VCaP (cell line): ENCODE data around the gene ZBTB26.

Experiments used
- H3K27ac ChIP-seq: fragments of 450-650 bp; 2 replicates; pipeline ENCODE4 v1.5.1; 2017
- TF ChIP-seq, protein P1 (sequence below): fragments of 450-650 bp; conservative IDR thresholded peaks from 2 replicates; pipeline ENCODE4 v1.5.1; 2017; ENCODE audit warnings: mild to moderate bottlenecking, moderate library complexity

ZBTB26 gene

DNA sequence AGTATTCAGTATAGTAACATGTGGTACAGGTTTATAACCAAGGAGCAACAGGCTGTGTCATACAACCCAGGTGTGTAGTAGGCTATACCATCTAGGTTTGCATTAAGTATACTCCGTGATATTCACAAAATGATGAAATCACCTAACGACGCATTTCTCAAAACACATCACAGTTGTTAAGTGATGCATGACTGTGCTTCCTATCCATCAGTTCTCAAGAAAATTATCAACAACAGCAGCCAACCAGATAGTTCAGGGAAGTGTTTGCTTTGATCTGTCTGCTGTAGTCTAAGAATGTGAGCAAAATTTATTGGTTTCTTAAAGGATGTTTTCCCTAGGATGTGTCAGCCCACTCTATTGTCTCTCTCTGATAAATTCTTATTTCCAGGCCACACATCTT lies 7.4 kb downstream of the ZBTB26 start:
- TF ChIP-seq, protein P1, sequence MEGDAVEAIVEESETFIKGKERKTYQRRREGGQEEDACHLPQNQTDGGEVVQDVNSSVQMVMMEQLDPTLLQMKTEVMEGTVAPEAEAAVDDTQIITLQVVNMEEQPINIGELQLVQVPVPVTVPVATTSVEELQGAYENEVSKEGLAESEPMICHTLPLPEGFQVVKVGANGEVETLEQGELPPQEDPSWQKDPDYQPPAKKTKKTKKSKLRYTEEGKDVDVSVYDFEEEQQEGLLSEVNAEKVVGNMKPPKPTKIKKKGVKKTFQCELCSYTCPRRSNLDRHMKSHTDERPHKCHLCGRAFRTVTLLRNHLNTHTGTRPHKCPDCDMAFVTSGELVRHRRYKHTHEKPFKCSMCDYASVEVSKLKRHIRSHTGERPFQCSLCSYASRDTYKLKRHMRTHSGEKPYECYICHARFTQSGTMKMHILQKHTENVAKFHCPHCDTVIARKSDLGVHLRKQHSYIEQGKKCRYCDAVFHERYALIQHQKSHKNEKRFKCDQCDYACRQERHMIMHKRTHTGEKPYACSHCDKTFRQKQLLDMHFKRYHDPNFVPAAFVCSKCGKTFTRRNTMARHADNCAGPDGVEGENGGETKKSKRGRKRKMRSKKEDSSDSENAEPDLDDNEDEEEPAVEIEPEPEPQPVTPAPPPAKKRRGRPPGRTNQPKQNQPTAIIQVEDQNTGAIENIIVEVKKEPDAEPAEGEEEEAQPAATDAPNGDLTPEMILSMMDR, result no peak
- no peak overlapping the region for H3K27ac ChIP-seq

DNA sequence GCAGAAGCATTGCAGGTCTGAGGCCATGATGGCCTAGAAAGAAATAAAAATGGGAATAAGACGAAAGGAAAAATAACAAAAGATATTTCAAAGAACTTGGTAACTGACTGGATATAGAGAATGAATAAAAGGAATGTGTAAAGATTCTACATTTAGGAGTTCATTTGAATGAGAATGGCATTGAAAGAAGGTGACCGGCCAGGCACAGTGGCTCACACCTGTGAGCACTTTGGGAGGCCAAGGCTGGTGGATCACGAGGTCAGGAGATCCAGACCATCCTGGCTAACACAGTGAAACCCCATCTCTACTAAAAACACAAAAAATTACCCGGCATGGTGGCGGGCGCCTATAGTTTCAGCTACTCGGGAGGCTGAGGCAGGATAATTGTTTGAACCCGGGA lies 8.6 kb downstream of the ZBTB26 start:
- TF ChIP-seq, protein P1, result no peak
- no peak overlapping the region for H3K27ac ChIP-seq

DNA sequence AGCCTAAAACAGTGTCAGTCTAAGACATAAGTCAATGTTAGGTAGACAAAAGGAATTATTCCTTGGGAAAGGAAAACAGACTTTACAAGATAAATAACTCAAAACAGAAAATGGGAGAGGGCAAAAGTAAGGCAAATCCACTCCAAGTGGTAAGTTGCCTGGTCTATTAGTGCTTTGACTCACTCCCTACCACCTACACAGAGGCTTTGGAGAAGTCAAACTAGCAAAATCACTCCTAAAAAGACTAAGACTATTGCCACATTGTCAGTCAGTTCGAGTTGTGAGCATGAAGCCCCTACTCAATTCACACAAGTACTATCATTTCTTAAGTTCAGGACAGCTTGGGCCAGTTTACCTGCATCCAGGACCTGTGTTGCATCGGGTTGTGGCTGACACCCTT lies 13.0 kb downstream of the ZBTB26 start:
- TF ChIP-seq, protein P1, result no peak
- no peak overlapping the region for H3K27ac ChIP-seq

DNA sequence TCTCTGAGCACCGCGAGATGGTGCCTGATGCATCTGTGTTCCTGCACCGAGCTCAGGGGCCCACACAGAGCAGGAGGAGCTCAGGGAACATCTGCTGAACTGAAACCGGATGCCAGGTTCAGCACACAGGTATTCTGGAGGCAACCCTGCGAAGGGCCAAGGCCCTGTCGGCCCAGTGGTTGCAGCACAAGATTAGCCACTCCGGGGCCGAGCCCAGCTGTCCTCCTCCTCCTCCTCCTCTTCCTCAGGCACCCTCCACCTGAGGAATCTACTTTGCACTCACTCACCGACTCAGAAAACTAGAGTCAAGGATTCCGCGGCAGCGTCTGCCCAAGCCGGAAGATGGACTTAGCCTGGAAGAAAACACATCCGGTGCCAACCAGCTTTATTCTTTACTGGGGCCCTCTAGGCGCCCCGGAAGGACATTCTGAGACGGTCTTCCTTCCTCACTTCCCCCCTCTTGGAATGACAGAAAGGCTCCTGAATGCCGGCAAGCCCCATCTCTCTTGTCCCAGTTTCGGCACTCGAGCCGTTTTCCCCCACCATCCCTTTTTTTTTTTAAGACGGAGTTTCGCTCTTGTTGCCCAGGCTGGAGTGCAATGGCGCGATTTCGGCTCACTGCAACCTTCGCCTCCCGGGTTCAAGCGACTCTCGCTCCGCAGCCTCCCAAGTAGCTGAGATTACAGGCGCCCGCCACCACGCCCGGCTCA lies 18.2 kb downstream of the ZBTB26 start, which contains the start of gene ZBTB6:
TSS of gene ZBTB6 (minus strand) at position 360 of the 710 bp plus-strand sequence. CDS start 1,251 bp downstream, outside the sequence.
- TF ChIP-seq, protein P1, result no peak
- H3K27ac ChIP-seq, result peak within 1 kb of the TSS; percentile 90

DNA sequence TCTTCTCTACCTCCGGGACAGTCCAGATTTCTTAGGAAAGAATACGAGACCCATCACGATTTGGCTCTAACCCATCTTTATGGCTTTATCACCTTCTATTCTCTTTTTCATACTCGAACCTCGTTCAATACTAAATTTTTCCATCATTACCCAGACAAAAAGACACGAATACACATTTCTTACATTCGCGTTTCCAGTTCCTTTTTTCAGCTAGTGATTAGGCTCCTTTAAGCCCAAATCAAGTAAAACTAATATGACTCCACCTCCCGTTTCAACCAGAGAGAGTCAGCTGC lies 18.7 kb downstream of the ZBTB26 start:
- H3K27ac ChIP-seq, result peak overlapping the region; percentile 90
- TF ChIP-seq, protein P1, result no peak

DNA sequence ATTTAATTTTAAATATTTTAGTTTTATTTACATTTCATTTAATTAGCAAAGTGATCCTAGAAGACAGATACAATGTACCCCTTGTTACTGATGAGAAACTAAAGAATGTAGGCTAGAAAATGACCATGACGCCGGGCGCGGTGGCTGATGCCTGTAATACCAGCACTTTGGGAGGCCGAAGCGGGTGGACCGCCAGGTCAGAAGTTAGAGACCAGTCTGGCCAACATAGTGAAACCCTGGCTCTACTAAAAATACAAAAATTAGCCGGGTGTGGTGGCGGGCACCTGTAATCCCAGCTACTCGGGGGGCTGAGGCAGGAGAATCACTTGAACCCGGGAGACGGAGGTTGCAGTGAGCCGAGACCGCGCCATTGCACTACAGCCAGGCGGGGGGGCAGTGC lies 25.2 kb downstream of the ZBTB26 start:
- H3K27ac ChIP-seq, result peak overlapping the region; percentile 97

DNA sequence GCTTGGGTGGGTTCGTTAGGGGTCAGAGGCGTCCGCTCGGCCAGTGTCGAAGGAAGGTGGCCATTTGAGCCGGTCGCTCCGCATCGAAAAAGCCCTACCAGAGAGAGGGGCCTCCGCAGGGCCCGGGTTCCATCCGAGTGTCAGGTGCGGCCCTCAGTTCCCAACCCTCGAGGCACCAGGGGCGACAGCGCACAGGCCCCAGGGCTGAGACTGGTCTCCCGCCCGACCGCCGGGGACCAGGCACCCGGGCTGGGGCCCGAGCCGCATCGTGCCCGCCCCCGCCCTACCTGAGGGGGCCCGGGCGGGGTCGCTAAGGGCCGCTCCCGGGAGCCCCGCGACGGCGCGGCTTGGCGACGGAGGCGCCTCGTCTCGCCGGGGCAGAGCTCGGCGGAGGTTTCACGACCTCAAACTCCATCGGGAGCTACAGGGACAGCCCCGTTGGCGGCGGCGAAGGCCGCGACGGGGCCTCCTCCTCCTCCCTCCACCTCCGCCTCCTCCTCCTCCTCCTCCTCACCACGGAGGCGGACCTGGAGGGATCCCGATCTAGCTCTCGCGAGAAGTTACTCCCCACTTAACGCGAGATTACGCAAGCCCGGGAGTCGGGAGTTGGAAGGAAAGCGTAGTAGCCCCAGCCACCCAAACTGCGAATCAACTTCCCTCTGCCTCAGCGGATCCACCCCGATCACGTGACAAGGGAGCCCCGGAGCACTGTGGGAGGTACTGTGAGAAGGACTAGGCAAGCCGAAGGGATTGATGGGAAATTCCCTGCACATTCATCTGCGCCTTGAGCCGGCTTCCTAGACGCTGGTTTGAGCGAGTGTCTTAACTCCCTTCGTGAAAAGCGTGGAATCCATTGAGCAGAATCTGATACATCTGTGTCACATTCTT lies 26.2 kb downstream of the ZBTB26 start, which contains the start of gene RC3H2:
TSS of gene RC3H2 (minus strand) at position 537 of the 888 bp plus-strand sequence. CDS start 7,850 bp downstream, outside the sequence.
- H3K27ac ChIP-seq, result peak within 1 kb of the TSS; percentile 97
- TF ChIP-seq, protein P1, result no peak
